ENCODE measurements around the gene CACNA1B.
"Not testable (repeated sequence)": the region's sequence is repeated elsewhere in the genome, so short reads cannot be mapped to it uniquely, and the experiment has no call there.

The CACNA1B gene

DNA sequence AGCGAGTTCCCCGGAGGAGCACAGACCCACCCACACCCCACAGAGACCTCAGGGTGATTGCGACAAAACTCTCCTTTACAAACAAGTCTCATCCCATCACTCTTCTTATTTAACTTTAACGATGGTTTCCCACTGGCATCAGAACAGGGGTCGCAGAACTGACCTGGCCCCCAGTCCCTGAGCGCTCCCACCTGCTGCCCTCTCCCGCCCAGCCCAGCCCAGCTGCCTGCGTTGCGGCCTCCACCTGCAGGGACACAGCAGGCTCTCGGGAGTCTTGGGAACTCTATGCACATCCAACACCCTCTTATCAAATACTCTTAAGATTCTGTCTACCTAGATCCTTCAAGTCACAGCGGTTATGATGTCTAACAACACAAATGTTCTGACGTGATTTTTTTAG lies 250.4 kb downstream of the CACNA1B start:
- not testable (repeated sequence) for H2BK5ac ChIP-seq (ENCODE audit: low read length); H3K14ac ChIP-seq (ENCODE audit: low read length); H3K18ac ChIP-seq (ENCODE audit: low read length); H3K27ac ChIP-seq (replicated peaks; ENCODE audit: low read length); H3K36me3 ChIP-seq (replicated peaks in 1 of 2; ENCODE audit: control insufficient read depth in 2 of 2, insufficient read depth in 2 of 2, low read length in 2 of 2); H3K9ac ChIP-seq (ENCODE audit: low read depth, low read length, poor library complexity); H3K9me3 ChIP-seq (replicated peaks in 1 of 2; ENCODE audit: control insufficient read depth in 2 of 2, insufficient read depth in 1 of 2, low read depth in 1 of 2, low read length in 2 of 2); H2AK5ac ChIP-seq (ENCODE audit: low read depth, low read length); H3K4me3 ChIP-seq (ENCODE audit: low read length in 2 of 2); H3K4me1 ChIP-seq (ENCODE audit: control insufficient read depth in 2 of 2, insufficient read depth in 1 of 2, low read depth in 1 of 2, low read length in 2 of 2); H2BK15ac ChIP-seq (ENCODE audit: low read length); DNase-seq (ENCODE audit: low spot score); H2BK12ac ChIP-seq (ENCODE audit: low read length); H4K91ac ChIP-seq (ENCODE audit: low read depth, low read length, poor library complexity); H3K23ac ChIP-seq (ENCODE audit: low read depth, low read length, poor library complexity); H2BK120ac ChIP-seq (ENCODE audit: low read depth, low read length); H4K8ac ChIP-seq (ENCODE audit: low read depth, low read length); H3K4me2 ChIP-seq (ENCODE audit: insufficient read depth, low read length, poor library complexity, severe bottlenecking); H2AFZ ChIP-seq (ENCODE audit: low read length); H3K79me1 ChIP-seq (ENCODE audit: low read depth, low read length); H3K27me3 ChIP-seq (ENCODE audit: control insufficient read depth in 3 of 3, insufficient read depth in 3 of 3, low read depth in 1 of 3, low read length in 3 of 3); H3K4ac ChIP-seq (ENCODE audit: low read length)
- WGBS, 2 donors (ENCODE audit: extremely low coverage in 2 of 2, insufficient read length in 2 of 2, insufficient replicate concordance in 1 of 2): no CpG with 5 or more reads among the region's 12 CpGs

DNA sequence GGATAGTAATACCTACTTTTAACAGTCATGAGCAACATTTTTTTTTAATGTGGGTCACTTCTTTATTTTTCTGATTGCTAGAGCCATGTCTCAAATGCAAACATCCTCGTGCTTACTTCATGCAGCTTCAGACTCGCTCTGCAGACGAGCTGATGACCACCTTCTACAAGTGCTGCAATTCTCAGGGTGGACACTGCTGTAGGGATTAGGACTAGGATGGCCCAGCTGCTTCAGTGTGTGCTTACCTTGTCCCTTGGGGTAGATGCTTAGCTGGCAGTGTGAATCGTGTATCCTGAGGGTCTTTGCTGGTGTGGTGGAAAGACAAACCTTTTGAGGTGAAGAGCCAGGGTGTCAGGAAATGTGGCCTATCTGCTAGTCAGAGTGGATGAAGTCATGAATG lies 251.7 kb downstream of the CACNA1B start:
- H3K36me3 ChIP-seq (replicated peaks in 1 of 2; ENCODE audit: control insufficient read depth in 2 of 2, insufficient read depth in 2 of 2, low read length in 2 of 2); H3K9ac ChIP-seq (ENCODE audit: low read depth, low read length, poor library complexity); H2BK15ac ChIP-seq (ENCODE audit: low read length); H3K18ac ChIP-seq (ENCODE audit: low read length); H3K9me3 ChIP-seq (replicated peaks in 1 of 2; ENCODE audit: control insufficient read depth in 2 of 2, insufficient read depth in 1 of 2, low read depth in 1 of 2, low read length in 2 of 2); H3K23ac ChIP-seq (ENCODE audit: low read depth, low read length, poor library complexity); H3K79me1 ChIP-seq (ENCODE audit: low read depth, low read length); H3K27me3 ChIP-seq (ENCODE audit: control insufficient read depth in 3 of 3, insufficient read depth in 3 of 3, low read depth in 1 of 3, low read length in 3 of 3); H3K4me3 ChIP-seq (ENCODE audit: low read length in 2 of 2); H4K91ac ChIP-seq (ENCODE audit: low read depth, low read length, poor library complexity); H2AFZ ChIP-seq (ENCODE audit: low read length); H2BK120ac ChIP-seq (ENCODE audit: low read depth, low read length); H3K4me1 ChIP-seq (ENCODE audit: control insufficient read depth in 2 of 2, insufficient read depth in 1 of 2, low read depth in 1 of 2, low read length in 2 of 2); H3K14ac ChIP-seq (ENCODE audit: low read length); H2AK5ac ChIP-seq (ENCODE audit: low read depth, low read length); H4K8ac ChIP-seq (ENCODE audit: low read depth, low read length); H2BK12ac ChIP-seq (ENCODE audit: low read length); H3K4ac ChIP-seq (ENCODE audit: low read length); DNase-seq (ENCODE audit: low spot score); H2BK5ac ChIP-seq (ENCODE audit: low read length); H3K4me2 ChIP-seq (ENCODE audit: insufficient read depth, low read length, poor library complexity, severe bottlenecking); H3K27ac ChIP-seq (replicated peaks; ENCODE audit: low read length): not testable (repeated sequence)
- WGBS, 2 donors (ENCODE audit: extremely low coverage in 2 of 2, insufficient read length in 2 of 2, insufficient replicate concordance in 1 of 2): no CpG with 5 or more reads among the region's 4 CpGs

DNA sequence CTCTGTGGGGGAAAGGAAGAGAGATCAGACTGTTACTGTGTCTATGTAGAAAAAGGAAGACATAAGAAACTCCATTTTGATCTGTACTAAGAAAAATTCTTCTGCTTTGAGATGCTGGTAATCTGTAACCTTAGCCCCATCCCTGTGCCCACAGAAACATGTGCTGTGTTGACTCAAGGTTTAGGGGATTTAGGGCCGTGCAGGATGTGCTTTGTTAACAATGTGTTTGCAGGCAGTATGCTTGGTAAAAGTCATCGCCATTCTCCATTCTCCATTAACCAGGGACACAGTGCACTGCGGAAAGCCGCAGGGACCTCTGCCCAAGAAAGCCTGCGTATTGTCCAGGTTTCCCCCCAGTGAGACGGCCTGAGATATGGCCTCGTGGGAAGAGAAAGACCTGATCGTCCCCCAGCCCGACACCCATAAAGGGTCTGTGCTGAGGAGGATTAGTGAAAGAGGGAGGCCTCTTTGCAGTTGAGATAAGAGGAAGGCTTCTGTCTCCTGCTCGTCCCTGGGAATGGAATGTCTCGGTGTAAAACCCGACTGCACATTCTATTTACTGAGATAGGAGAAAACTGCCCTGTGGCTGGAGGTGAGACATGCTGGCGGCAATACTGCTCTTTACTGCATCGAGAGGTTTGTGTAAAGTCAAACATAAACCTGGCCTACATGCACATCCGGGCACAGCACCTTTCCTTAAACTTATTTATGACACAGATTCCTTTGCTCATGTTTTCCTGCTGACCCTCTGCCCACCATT lies 255.5 kb downstream of the CACNA1B start:
- no CpG with 5 or more reads among the region's 15 CpGs for WGBS, 2 donors (ENCODE audit: extremely low coverage in 2 of 2, insufficient read length in 2 of 2, insufficient replicate concordance in 1 of 2)

DNA sequence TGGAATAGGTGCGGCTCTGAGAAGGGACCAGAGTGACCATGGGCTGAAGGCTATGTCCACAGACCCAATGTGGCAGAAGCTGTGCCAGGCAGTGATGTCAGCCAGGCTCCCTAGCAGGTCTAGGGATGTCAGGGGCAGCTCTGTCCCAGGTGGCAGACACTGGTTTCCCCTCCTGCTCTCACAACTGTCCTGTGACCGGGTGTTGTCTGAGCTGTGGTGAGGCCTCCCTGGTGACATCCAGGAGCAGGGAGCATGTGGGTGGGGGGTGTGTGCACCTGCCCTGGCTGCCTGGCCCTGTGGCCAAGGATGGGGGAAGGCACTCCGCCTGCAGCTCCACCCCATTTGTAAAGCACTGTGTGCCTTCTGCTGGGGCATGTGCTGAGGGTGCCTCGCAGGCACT lies 257.0 kb downstream of the CACNA1B start:
- not testable (repeated sequence) for H3K9me3 ChIP-seq (replicated peaks in 1 of 2; ENCODE audit: control insufficient read depth in 2 of 2, insufficient read depth in 1 of 2, low read depth in 1 of 2, low read length in 2 of 2); H2AK5ac ChIP-seq (ENCODE audit: low read depth, low read length); H3K23ac ChIP-seq (ENCODE audit: low read depth, low read length, poor library complexity); H4K91ac ChIP-seq (ENCODE audit: low read depth, low read length, poor library complexity); H3K4ac ChIP-seq (ENCODE audit: low read length); H2AFZ ChIP-seq (ENCODE audit: low read length); DNase-seq (ENCODE audit: low spot score); H2BK5ac ChIP-seq (ENCODE audit: low read length); H3K4me1 ChIP-seq (ENCODE audit: control insufficient read depth in 2 of 2, insufficient read depth in 1 of 2, low read depth in 1 of 2, low read length in 2 of 2); H3K36me3 ChIP-seq (replicated peaks in 1 of 2; ENCODE audit: control insufficient read depth in 2 of 2, insufficient read depth in 2 of 2, low read length in 2 of 2); H3K4me2 ChIP-seq (ENCODE audit: insufficient read depth, low read length, poor library complexity, severe bottlenecking); H4K8ac ChIP-seq (ENCODE audit: low read depth, low read length); H3K14ac ChIP-seq (ENCODE audit: low read length); H2BK12ac ChIP-seq (ENCODE audit: low read length); H3K9ac ChIP-seq (ENCODE audit: low read depth, low read length, poor library complexity); H2BK15ac ChIP-seq (ENCODE audit: low read length); H2BK120ac ChIP-seq (ENCODE audit: low read depth, low read length); H3K79me1 ChIP-seq (ENCODE audit: low read depth, low read length); H3K27me3 ChIP-seq (ENCODE audit: control insufficient read depth in 3 of 3, insufficient read depth in 3 of 3, low read depth in 1 of 3, low read length in 3 of 3); H3K18ac ChIP-seq (ENCODE audit: low read length); H3K27ac ChIP-seq (replicated peaks; ENCODE audit: low read length)
- WGBS, 2 donors (ENCODE audit: extremely low coverage in 2 of 2, insufficient read length in 2 of 2, insufficient replicate concordance in 1 of 2): no CpG with 5 or more reads among the region's 4 CpGs
- H3K4me3 ChIP-seq (ENCODE audit: low read length in 2 of 2): peak overlapping the region in 1 of 2 donors; percentile 34

More for the DNA sequence above, 255.5 kb downstream of the CACNA1B start:
- H3K4me3 ChIP-seq (ENCODE audit: low read length in 2 of 2); H3K9me3 ChIP-seq (replicated peaks in 1 of 2; ENCODE audit: control insufficient read depth in 2 of 2, insufficient read depth in 1 of 2, low read depth in 1 of 2, low read length in 2 of 2); H3K4me2 ChIP-seq (ENCODE audit: insufficient read depth, low read length, poor library complexity, severe bottlenecking); H3K9ac ChIP-seq (ENCODE audit: low read depth, low read length, poor library complexity); H2AK5ac ChIP-seq (ENCODE audit: low read depth, low read length); H3K36me3 ChIP-seq (replicated peaks in 1 of 2; ENCODE audit: control insufficient read depth in 2 of 2, insufficient read depth in 2 of 2, low read length in 2 of 2); H2BK15ac ChIP-seq (ENCODE audit: low read length); H3K14ac ChIP-seq (ENCODE audit: low read length); H2AFZ ChIP-seq (ENCODE audit: low read length); H3K4me1 ChIP-seq (ENCODE audit: control insufficient read depth in 2 of 2, insufficient read depth in 1 of 2, low read depth in 1 of 2, low read length in 2 of 2); H3K79me1 ChIP-seq (ENCODE audit: low read depth, low read length); H3K18ac ChIP-seq (ENCODE audit: low read length); H2BK12ac ChIP-seq (ENCODE audit: low read length); H3K27ac ChIP-seq (replicated peaks; ENCODE audit: low read length); H2BK5ac ChIP-seq (ENCODE audit: low read length); H3K4ac ChIP-seq (ENCODE audit: low read length); H3K23ac ChIP-seq (ENCODE audit: low read depth, low read length, poor library complexity); H4K91ac ChIP-seq (ENCODE audit: low read depth, low read length, poor library complexity); DNase-seq (ENCODE audit: low spot score); H2BK120ac ChIP-seq (ENCODE audit: low read depth, low read length); H4K8ac ChIP-seq (ENCODE audit: low read depth, low read length); H3K27me3 ChIP-seq (ENCODE audit: control insufficient read depth in 3 of 3, insufficient read depth in 3 of 3, low read depth in 1 of 3, low read length in 3 of 3): not testable (repeated sequence)
